Natural killer cell (primary cell): ENCODE data around the gene SEC11C. TPM values are rescaled to one million over a fixed set of nuclear protein-coding genes. Genes with fewer than 3 reads are reported as not detected.

ENCODE experiments used
- ATAC-seq, 3 donors: fragments of 150-1000 bp in 2 of 3; fragments of 200-7000 bp in 1 of 3; cut with Tn5 transposase; 1 replicate in 1 of 3; 2 replicates in 2 of 3; pipeline ENCODE4 v1.10.0; 2021; ENCODE audit warnings: mild to moderate bottlenecking in 2 of 3, moderate library complexity in 2 of 3
- DNase-seq, 2 donors: peaks; one replicate each; pipeline versions ENCODE4 v3.0.0 to v3.0.0-alpha.2; 2013 to 2021; ENCODE audit warnings: mixed read lengths in 1 of 2
- H3K27ac ChIP-seq: one replicate; pipeline ENCODE4 v1.5.1; 2013; ENCODE audit warnings: mild to moderate bottlenecking, low read length
- H3K27me3 ChIP-seq: one replicate; pipeline ENCODE4 v1.6.1; 2013; ENCODE audit warnings: low read length; ENCODE audit not compliant: control insufficient read depth, insufficient read depth
- H3K36me3 ChIP-seq: one replicate; pipeline ENCODE4 v1.6.1; 2013; ENCODE audit warnings: low read length; ENCODE audit not compliant: control insufficient read depth, insufficient read depth
- H3K4me1 ChIP-seq: one replicate; pipeline ENCODE4 v1.6.1; 2013; ENCODE audit warnings: low read length; ENCODE audit not compliant: control insufficient read depth, insufficient read depth
- H3K4me3 ChIP-seq: one replicate; pipeline ENCODE4 v1.5.1; 2013; ENCODE audit warnings: low read length
- H3K9me3 ChIP-seq: one replicate; pipeline ENCODE4 v1.6.1; 2013; ENCODE audit warnings: low read length; ENCODE audit not compliant: control insufficient read depth, insufficient read depth
- H3K27ac Mint-ChIP-seq, 2 donors: one replicate each; pipeline ENCODE4 v1.8.0; 2022; ENCODE audit warnings: mild to moderate bottlenecking in 2 of 2, mixed read lengths in 2 of 2, moderate library complexity in 1 of 2
- H3K27me3 Mint-ChIP-seq, 2 donors: one replicate each; pipeline ENCODE4 v1.8.0; 2022; ENCODE audit warnings: low read depth in 2 of 2, mixed read lengths in 2 of 2
- H3K36me3 Mint-ChIP-seq: one replicate; pipeline ENCODE4 v1.8.0; 2022; ENCODE audit warnings: mixed read lengths
- H3K4me1 Mint-ChIP-seq, 2 donors: one replicate each; pipeline ENCODE4 v1.8.0; 2022; ENCODE audit warnings: mixed read lengths in 2 of 2
- H3K4me3 Mint-ChIP-seq: one replicate; pipeline ENCODE4 v1.8.0; 2022; ENCODE audit warnings: mild to moderate bottlenecking, moderate library complexity, mixed read lengths
- H3K9me3 Mint-ChIP-seq, 2 donors: one replicate each; pipeline ENCODE4 v1.8.0; 2022; ENCODE audit warnings: mixed read lengths in 2 of 2
- WGBS: methylation state at CpG from one replicate; pipeline ENCODE4 v1.1.7; 2013; ENCODE audit warnings: missing lambda C conversion rate; ENCODE audit not compliant: insufficient coverage; 5-methylcytosine and 5-hydroxymethylcytosine counted together
- intact Hi-C: fragments of 100-400 bp; cut with micrococcal nuclease; formaldehyde crosslinking; loops from one replicate; pipeline ENCODE4 v1.14.2; 2022
- total RNA-seq, 4 donors: library from RNA; stranded (reverse); fragments of 120-200 nt in 1 of 4; gene quantifications; one replicate each; pipeline versions ENCODE4 v1.2.3 to v1.2.4, GENCODE V29; 2013 to 2022
- TF ChIP-seq, protein P1 (sequence below): fragments of 200-600 bp; IDR thresholded peaks from one replicate; pipeline ENCODE4 v1.8.0; 2022; ENCODE audit warnings: antibody characterized with exemption

SEC11C gene
- total RNA-seq, 3 donors from 2014 or later (not counting 1 experiment from before 2014, with no cell fraction given): 50.9 to 76.4 (median 54.8) TPM

- peaks cover 6 to 9% of the 10 kb centered on the region in 2 donors for H3K27me3 Mint-ChIP-seq
- 79% methylated on average over 3 of the region's 4 CpGs for WGBS
- Histone ChIP-seq H3K27me3 (no peaks in the 10 kb centered on the region), H3K4me1 (no peaks in the 10 kb centered on the region), H3K27ac (no peak overlapping the region), H3K9me3 (no peaks in the 10 kb centered on the region), H3K4me3 (no peak overlapping the region), H3K36me3 (no peaks in the 10 kb centered on the region)
- H3K9me3 Mint-ChIP-seq: no peaks in the 10 kb centered on the region
- no peaks in the 10 kb centered on the region for H3K36me3 Mint-ChIP-seq
- ATAC-seq (no peak), DNase-seq (no peak)
- TF ChIP-seq, protein P1, sequence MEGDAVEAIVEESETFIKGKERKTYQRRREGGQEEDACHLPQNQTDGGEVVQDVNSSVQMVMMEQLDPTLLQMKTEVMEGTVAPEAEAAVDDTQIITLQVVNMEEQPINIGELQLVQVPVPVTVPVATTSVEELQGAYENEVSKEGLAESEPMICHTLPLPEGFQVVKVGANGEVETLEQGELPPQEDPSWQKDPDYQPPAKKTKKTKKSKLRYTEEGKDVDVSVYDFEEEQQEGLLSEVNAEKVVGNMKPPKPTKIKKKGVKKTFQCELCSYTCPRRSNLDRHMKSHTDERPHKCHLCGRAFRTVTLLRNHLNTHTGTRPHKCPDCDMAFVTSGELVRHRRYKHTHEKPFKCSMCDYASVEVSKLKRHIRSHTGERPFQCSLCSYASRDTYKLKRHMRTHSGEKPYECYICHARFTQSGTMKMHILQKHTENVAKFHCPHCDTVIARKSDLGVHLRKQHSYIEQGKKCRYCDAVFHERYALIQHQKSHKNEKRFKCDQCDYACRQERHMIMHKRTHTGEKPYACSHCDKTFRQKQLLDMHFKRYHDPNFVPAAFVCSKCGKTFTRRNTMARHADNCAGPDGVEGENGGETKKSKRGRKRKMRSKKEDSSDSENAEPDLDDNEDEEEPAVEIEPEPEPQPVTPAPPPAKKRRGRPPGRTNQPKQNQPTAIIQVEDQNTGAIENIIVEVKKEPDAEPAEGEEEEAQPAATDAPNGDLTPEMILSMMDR: no peak
- no peaks in the 10 kb centered on the region for H3K4me1 Mint-ChIP-seq
- no peak overlapping the region for H3K27ac Mint-ChIP-seq
- intact Hi-C loops: no loop called here
- no peak overlapping the region for H3K4me3 Mint-ChIP-seq
Measured at GRCh38 chr18:59196161-59196725, 56.6 kb downstream of the SEC11C start.

DNA sequence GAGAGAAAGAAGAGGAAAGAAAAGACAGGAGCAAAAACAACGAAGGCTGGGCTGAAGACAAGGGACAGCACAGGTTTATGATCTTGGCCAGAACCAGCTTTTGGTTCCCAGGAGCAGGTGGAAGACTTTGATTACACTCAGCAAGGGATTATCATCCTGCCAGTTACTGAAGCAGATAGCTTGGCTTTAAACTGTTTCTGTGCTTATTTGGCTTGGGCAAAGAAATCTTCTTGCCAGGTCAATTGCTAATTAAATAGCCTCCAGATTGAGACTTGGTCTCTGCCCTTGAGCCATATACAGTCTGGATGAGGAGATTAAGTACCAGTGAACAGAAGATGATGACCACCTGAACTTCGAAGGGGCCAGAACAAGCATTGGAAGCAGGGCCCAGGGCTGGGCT lies 58.0 kb downstream of the SEC11C start:
- Histone ChIP-seq H3K4me1 (no peaks in the 10 kb centered on the region), H3K27ac (no peak overlapping the region), H3K4me3 (no peak overlapping the region), H3K27me3 (no peaks in the 10 kb centered on the region), H3K9me3 (no peaks in the 10 kb centered on the region), H3K36me3 (no peaks in the 10 kb centered on the region)
- intact Hi-C loops: no loop called here
- H3K4me1 Mint-ChIP-seq: no peaks in the 10 kb centered on the region
- no peaks in the 10 kb centered on the region for H3K9me3 Mint-ChIP-seq
- no peak for ATAC-seq
- TF ChIP-seq, protein P1: no peak
- H3K4me3 Mint-ChIP-seq: no peak overlapping the region
- no peak overlapping the region for H3K27ac Mint-ChIP-seq
- DNase-seq: no peak
- peaks cover 11 to 13% of the 10 kb centered on the region in 2 donors for H3K27me3 Mint-ChIP-seq
- no peaks in the 10 kb centered on the region for H3K36me3 Mint-ChIP-seq
- WGBS: 76% methylated on average over 2 of the region's 2 CpGs

GRCh38 chr18:59198215-59198614 lies 58.5 kb downstream of the SEC11C start:
- no peaks in the 10 kb centered on the region for H3K9me3 ChIP-seq
- H3K27ac ChIP-seq: no peak overlapping the region
- Mint-ChIP-seq H3K27ac (no peak overlapping the region), H3K4me1 (no peaks in the 10 kb centered on the region), H3K27me3 (peaks cover 11 to 13% of the 10 kb centered on the region in 2 donors), H3K9me3 (no peaks in the 10 kb centered on the region), H3K36me3 (no peaks in the 10 kb centered on the region), H3K4me3 (no peak overlapping the region)
- TF ChIP-seq, protein P1: no peak
- H3K36me3 ChIP-seq: no peaks in the 10 kb centered on the region
- no peak for ATAC-seq
- DNase-seq: no peak
- intact Hi-C loops: no loop called here
- WGBS: 95% methylated on average over 4 of the region's 6 CpGs
- no peaks in the 10 kb centered on the region for H3K4me1 ChIP-seq
- no peaks in the 10 kb centered on the region for H3K27me3 ChIP-seq
- no peak overlapping the region for H3K4me3 ChIP-seq

DNA sequence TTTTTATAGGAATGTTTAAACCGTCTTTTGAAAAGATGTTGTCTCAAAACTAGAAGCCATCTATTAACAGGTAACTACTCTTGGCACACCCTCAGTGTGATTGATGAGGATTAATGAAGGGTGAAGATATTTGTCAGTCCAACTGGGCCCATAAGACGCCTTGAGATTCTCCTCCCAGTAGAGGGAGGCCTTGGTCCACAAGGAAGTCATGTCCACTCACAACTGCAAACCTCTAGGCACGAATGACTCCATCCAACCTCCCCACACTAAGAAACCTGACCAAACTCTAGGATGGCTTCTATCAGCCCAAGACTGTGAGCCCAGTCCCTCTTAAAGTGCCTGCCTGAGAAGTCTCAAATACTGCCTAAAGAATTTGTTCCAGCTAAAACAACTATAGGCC lies 61.1 kb downstream of the SEC11C start:
- WGBS: 38% methylated on average over 1 of the region's 3 CpGs
- ATAC-seq: no peak

More for the DNA sequence above, 61.1 kb downstream of the SEC11C start:
- no peaks in the 10 kb centered on the region for H3K36me3 Mint-ChIP-seq
- Histone ChIP-seq H3K9me3 (no peaks in the 10 kb centered on the region), H3K4me3 (no peak overlapping the region), H3K4me1 (no peaks in the 10 kb centered on the region), H3K36me3 (no peaks in the 10 kb centered on the region), H3K27ac (no peak overlapping the region), H3K27me3 (no peaks in the 10 kb centered on the region)
- no peak overlapping the region for H3K4me3 Mint-ChIP-seq
- H3K27me3 Mint-ChIP-seq: peaks cover 11 to 13% of the 10 kb centered on the region in 2 donors
- DNase-seq: no peak
- intact Hi-C loops: no loop called here
- H3K9me3 Mint-ChIP-seq: no peaks in the 10 kb centered on the region
- H3K4me1 Mint-ChIP-seq: no peaks in the 10 kb centered on the region
- TF ChIP-seq, protein P1: no peak
- no peak overlapping the region for H3K27ac Mint-ChIP-seq
